B cell (primary cell): ENCODE measurements around the gene MDC1. TPM values are rescaled to one million over a fixed set of nuclear protein-coding genes. Genes with fewer than 3 reads are reported as not detected.

Experiments used
- ATAC-seq: fragments of 200-7000 bp; cut with Tn5 transposase; one replicate; pipeline ENCODE4 v1.10.0; 2021; ENCODE audit warnings: low read depth, mild to moderate bottlenecking, moderate number of reproducible peaks, moderate library complexity
- CTCF ChIA-PET: fragments of 350-600 bp; sonication (Branson Sonifier 250); formaldehyde crosslinking; loops from one replicate; lab custom pipeline; 2021; ENCODE audit warnings: antibody characterized with exemption, inconsistent platforms; lab: Charles Lee
- POLR2A ChIA-PET: fragments of 350-600 bp; sonication (Branson Sonifier 250); formaldehyde crosslinking; loops from one replicate; lab custom pipeline; 2021; ENCODE audit warnings: antibody characterized with exemption; lab: Charles Lee
- DNase-seq: peaks from one replicate; pipeline ENCODE4 v3.0.0; 2013
- H2AFZ ChIP-seq: 2 replicates; pipeline ENCODE4 v1.6.1; 2012; ENCODE audit warnings: mild to moderate bottlenecking, low read depth, low read length; ENCODE audit not compliant: insufficient read depth, poor library complexity, severe bottlenecking
- H3K27ac ChIP-seq, 2 donors: 1 replicate in 1 of 2; 2 replicates in 1 of 2; pipeline ENCODE4 v1.5.1; 2012 to 2013; ENCODE audit warnings: low read length in 2 of 2, mild to moderate bottlenecking in 2 of 2, moderate library complexity in 1 of 2
- H3K27me3 ChIP-seq, 4 experiments: fragments of 200-600 bp in 1 of 4; sonication (generic) in 1 of 4; replicated peaks in 1 of 4; 1 replicate in 2 of 4; 2 replicates in 2 of 4; pipeline versions ENCODE4 v1.6.1 to v1.7.0; 2013 to 2016; ENCODE audit warnings: low read length in 3 of 4, mild to moderate bottlenecking in 2 of 4, mixed read lengths in 1 of 4, moderate library complexity in 1 of 4; ENCODE audit not compliant: insufficient read depth in 4 of 4, control insufficient read depth in 3 of 4; ENCODE audit errors: control extremely low read depth in 1 of 4
- H3K36me3 ChIP-seq, 2 experiments: replicated peaks in 1 of 2; 1 replicate in 1 of 2; 2 replicates in 1 of 2; pipeline versions ENCODE4 v1.6.1 to v1.7.1; 2013; ENCODE audit warnings: low read length in 1 of 2; ENCODE audit not compliant: insufficient read depth in 2 of 2, control insufficient read depth in 1 of 2; ENCODE audit errors: control extremely low read depth in 1 of 2, extremely low read depth in 1 of 2
- H3K4me1 ChIP-seq, 2 donors: fragments of 200-600 bp in 1 of 2; sonication (generic) in 1 of 2; 1 replicate in 1 of 2; 2 replicates in 1 of 2; pipeline versions ENCODE4 v1.5.1 to v1.6.1; 2013 to 2017; ENCODE audit warnings: low read length in 2 of 2; ENCODE audit not compliant: control insufficient read depth in 2 of 2, insufficient read depth in 2 of 2
- H3K4me2 ChIP-seq: replicated peaks from 2 replicates; pipeline ENCODE3; 2012; ENCODE audit warnings: mild to moderate bottlenecking, low read depth, low read length; ENCODE audit not compliant: poor library complexity, severe bottlenecking
- H3K4me3 ChIP-seq, 5 experiments: fragments of 200-600 bp in 1 of 5; sonication (generic) in 1 of 5; 1 replicate in 3 of 5; 2 replicates in 2 of 5; pipeline versions ENCODE4 v1.5.1 to v1.7.0; 2011 to 2016; ENCODE audit warnings: low read length in 4 of 5, mild to moderate bottlenecking in 4 of 5, low read depth in 2 of 5, control low read depth in 1 of 5, moderate library complexity in 1 of 5; ENCODE audit not compliant: insufficient read depth in 1 of 5; ENCODE audit errors: control extremely low read depth in 1 of 5, extremely low read depth in 1 of 5
- H3K79me2 ChIP-seq: fragments of 200-600 bp; sonication (generic); one replicate; pipeline ENCODE4 v1.6.0; 2016; ENCODE audit warnings: low read length; ENCODE audit not compliant: control insufficient read depth, insufficient read depth
- H3K9ac ChIP-seq: fragments of 200-600 bp; sonication (generic); 2 replicates; pipeline ENCODE4 v1.6.1; 2017; ENCODE audit warnings: mild to moderate bottlenecking, low read length, moderate library complexity
- H3K9me3 ChIP-seq, 3 donors: one replicate each; pipeline versions ENCODE4 v1.6.1 to v1.7.1; 2013; ENCODE audit warnings: low read length in 2 of 3; ENCODE audit not compliant: control insufficient read depth in 2 of 3, insufficient read depth in 1 of 3; ENCODE audit errors: control extremely low read depth in 1 of 3
- H4K20me1 ChIP-seq: 2 replicates; pipeline ENCODE4 v1.6.0; 2012; ENCODE audit warnings: mild to moderate bottlenecking, low read length; ENCODE audit not compliant: insufficient read depth, control insufficient read depth, poor library complexity, severe bottlenecking
- H3K27ac Mint-ChIP-seq: one replicate; pipeline ENCODE4 v1.8.0; 2021; ENCODE audit warnings: mixed read lengths
- H3K27me3 Mint-ChIP-seq: one replicate; pipeline ENCODE4 v1.8.0; 2021; ENCODE audit warnings: mixed read lengths
- H3K4me1 Mint-ChIP-seq: one replicate; pipeline ENCODE4 v1.8.0; 2021; ENCODE audit warnings: mixed read lengths
- H3K4me3 Mint-ChIP-seq: one replicate; pipeline ENCODE4 v1.8.0; 2021; ENCODE audit warnings: mixed read lengths
- H3K9me3 Mint-ChIP-seq: one replicate; pipeline ENCODE4 v1.8.0; 2022; ENCODE audit warnings: mixed read lengths; ENCODE audit not compliant: insufficient read depth
- CTCF ChIP-seq: fragments of 200-600 bp; IDR thresholded peaks from one replicate; pipeline ENCODE4 v1.8.0; 2022; ENCODE audit warnings: antibody characterized with exemption, mild to moderate bottlenecking
- EZH2 ChIP-seq: IDR thresholded peaks from 2 replicates; pipeline ENCODE4 v1.6.1; 2012; ENCODE audit warnings: borderline replicate concordance, low read depth, mild to moderate bottlenecking, moderate library complexity, low read length; ENCODE audit not compliant: insufficient read depth, poor library complexity, severe bottlenecking
- WGBS: methylation state at CpG from one replicate; pipeline ENCODE4 v1.1.5; 2013; ENCODE audit warnings: missing lambda C conversion rate; ENCODE audit not compliant: insufficient coverage; 5-methylcytosine and 5-hydroxymethylcytosine counted together
- intact Hi-C: fragments of 100-400 bp; cut with micrococcal nuclease; formaldehyde crosslinking; loops from one replicate; pipeline ENCODE4 v1.10.0; 2022
- polyA plus RNA-seq: library from polyadenylated mRNA; depleted of rRNA; stranded (reverse); fragments of >200 nt; gene quantifications from 2 replicates; pipeline ENCODE4 v1.2.3, GENCODE V29; 2012
- total RNA-seq, 2 donors: library from RNA; stranded (reverse); fragments of 120-200 nt in 1 of 2; gene quantifications; 1 replicate in 1 of 2; 2 replicates in 1 of 2; pipeline versions ENCODE4 v1.2.3 to v1.2.4, GENCODE V29; 2013 to 2022

Gene MDC1
- total and polyA plus RNA-seq, 2 donors (not counting 1 experiment from before 2014, with no cell fraction given) = 24.9 to 87.4 TPM

GRCh38 chr6:30676660-30677285 is 40.3 kb downstream of the MDC1 start:
- peaks cover 4 to 54% of the 10 kb centered on the region in 2 experiments for H3K36me3 ChIP-seq
- Mint-ChIP-seq H3K9me3 (no peaks in the 10 kb centered on the region), H3K27me3 (no peaks in the 10 kb centered on the region), H3K4me1 (peaks cover 42% of the 10 kb centered on the region), H3K4me3 (no peak overlapping the region), H3K27ac (peak overlapping the region; percentile 6)
- no peaks in the 10 kb centered on the region for H3K9me3 ChIP-seq
- ChIA-PET POLR2A (no interaction called here), CTCF (interaction anchor here (1.3 to 19.8 kb wide), 6 partner anchors 14 to 410 kb away, joined by 3 to 963 read pairs (median 10); partner anchors contain the start of genes ATAT1, MDC1, NRM and TUBB)
- peaks cover 38 to 48% of the 10 kb centered on the region in 2 donors for H3K4me1 ChIP-seq
- DNase-seq (no peak), ATAC-seq (no peak)
- no peak overlapping the region for H3K9ac ChIP-seq
- no peaks in the 10 kb centered on the region for H3K27me3 ChIP-seq
- no peak overlapping the region for H3K4me2 ChIP-seq
- H3K79me2 ChIP-seq = peaks cover 61% of the 10 kb centered on the region
- H4K20me1 ChIP-seq = peaks cover 69% of the 10 kb centered on the region
- TF ChIP-seq CTCF (no peak), EZH2 (no peak)
- H3K27ac ChIP-seq = peak overlapping the region in 1 of 2 donors; percentile 38
- H2AFZ ChIP-seq = no peak overlapping the region
- WGBS = 66% methylated on average over 5 of the region's 10 CpGs
- intact Hi-C loops = loop anchor here (5.0 kb wide), 1 partner anchor 201 kb away; no protein-coding TSS in a partner anchor
- H3K4me3 ChIP-seq = no peak overlapping the region
